Aorta (tissue), 5 donors: Measurements from ENCODE around the gene LUC7L2. TPM values are rescaled to one million over a fixed set of nuclear protein-coding genes. Genes with fewer than 3 reads are reported as not detected.

Experiments used
- ATAC-seq: fragments of 200-7000 bp; cut with Tn5 transposase; one replicate; pipeline ENCODE4 v1.9.1; 2022; ENCODE audit warnings: moderate library complexity; ENCODE audit not compliant: low FRiP score
- DNase-seq, 2 donors: peaks; one replicate each; pipeline ENCODE4 v3.0.0-alpha.2; 2020
- H3K27ac ChIP-seq, 2 donors: one replicate each; pipeline ENCODE4 v1.5.1; 2013; ENCODE audit warnings: low read length in 2 of 2, mild to moderate bottlenecking in 2 of 2, moderate library complexity in 2 of 2, control low read depth in 1 of 2, inconsistent platforms in 1 of 2, low read depth in 1 of 2
- H3K27me3 ChIP-seq, 2 donors: one replicate each; pipeline ENCODE4 v1.6.1; 2013; ENCODE audit warnings: control low read depth in 1 of 2, low read length in 1 of 2, mild to moderate bottlenecking in 1 of 2, moderate library complexity in 1 of 2; ENCODE audit not compliant: insufficient read depth in 2 of 2, control insufficient read depth in 1 of 2
- H3K36me3 ChIP-seq, 2 donors: one replicate each; pipeline ENCODE4 v1.6.1; 2013; ENCODE audit warnings: control low read depth in 1 of 2, low read length in 1 of 2, mild to moderate bottlenecking in 1 of 2; ENCODE audit not compliant: insufficient read depth in 2 of 2, control insufficient read depth in 1 of 2
- H3K4me1 ChIP-seq, 2 donors: one replicate each; pipeline ENCODE4 v1.6.1; 2013; ENCODE audit warnings: low read length in 2 of 2, control low read depth in 1 of 2, mild to moderate bottlenecking in 1 of 2, moderate library complexity in 1 of 2; ENCODE audit not compliant: insufficient read depth in 2 of 2, control insufficient read depth in 1 of 2
- H3K4me3 ChIP-seq, 2 donors: one replicate each; pipeline ENCODE4 v1.5.1; 2013; ENCODE audit warnings: low read length in 2 of 2, control low read depth in 1 of 2, mild to moderate bottlenecking in 1 of 2
- H3K9me3 ChIP-seq: one replicate; pipeline ENCODE4 v1.6.1; 2013; ENCODE audit warnings: mild to moderate bottlenecking, low read length; ENCODE audit not compliant: control insufficient read depth
- WGBS, 2 donors: extraction: QIAGEN DNeasy Blood & Tissue Kit; methylation state at CpG; one replicate each; pipeline ENCODE4 v1.1.7; 2013; 5-methylcytosine and 5-hydroxymethylcytosine counted together
- intact Hi-C, 2 donors: fragments of 100-400 bp; cut with DNase I; formaldehyde crosslinking; loops; one replicate each; pipeline versions ENCODE4 v1.14.2 to v1.15.0; 2022
- polyA plus RNA-seq, 2 donors: library from polyadenylated mRNA; stranded (reverse); fragments of 200-250 nt; gene quantifications; one replicate each; pipeline ENCODE4 v1.2.3, GENCODE V29; 2013
- total RNA-seq, 2 donors: library from RNA; stranded (reverse); fragmentation: NEBNext Ultra II Directional; extraction: Animal tissue kit (Norgen Biotek cat#: 25700); gene quantifications; one replicate each; pipeline ENCODE4 v1.2.1, GENCODE V29; 2021
- donor health status: healthy with polysubstance abuse.
- donor health status: Bipolar disorder and iron deficiency.
- donor health status: DM: no; HTN: no; CAD: no.
- donor health status: DM: no; HTN: no; CAD: no.
- donor health status: DM: yes; HTN: yes; CAD: no.

Gene LUC7L2
- total and polyA plus RNA-seq, 4 donors = 37.4 to 121 (median 91.3) TPM

GRCh38 chr7:139370943-139371313, 11.2 kb downstream of the LUC7L2 start:
- DNase-seq (no peak), ATAC-seq (no peak)
- Histone ChIP-seq H3K27me3 (no peaks in the 10 kb centered on the region), H3K9me3 (no peaks in the 10 kb centered on the region), H3K4me3 (no peak overlapping the region), H3K4me1 (peaks cover 0 to 6% of the 10 kb centered on the region in 2 donors), H3K27ac (no peak overlapping the region), H3K36me3 (no peaks in the 10 kb centered on the region)
- 81% methylated on average over 1 of the region's 1 CpG for WGBS, 2 donors
- intact Hi-C loops = no loop called here

GRCh38 chr7:139374246-139374645, 14.6 kb downstream of the LUC7L2 start:
- H3K4me1 ChIP-seq = peaks cover 0 to 4% of the 10 kb centered on the region in 2 donors
- intact Hi-C loops = no loop called here
- H3K36me3 ChIP-seq = peaks cover 2% of the 10 kb centered on the region in 2 donors
- no peak for DNase-seq
- ATAC-seq = no peak
- H3K9me3 ChIP-seq = no peaks in the 10 kb centered on the region
- H3K4me3 ChIP-seq = peak overlapping the region in 1 of 2 donors; percentile 18
- no peak overlapping the region for H3K27ac ChIP-seq
- no peaks in the 10 kb centered on the region for H3K27me3 ChIP-seq
- 80 to 84% methylated on average over 6 of the region's 6 CpGs for WGBS, 2 donors

- Histone ChIP-seq H3K4me1 (no peaks in the 10 kb centered on the region), H3K9me3 (no peaks in the 10 kb centered on the region), H3K36me3 (peaks cover 2% of the 10 kb centered on the region in 2 donors), H3K27ac (no peak overlapping the region), H3K4me3 (no peak overlapping the region), H3K27me3 (no peaks in the 10 kb centered on the region)
- 91 to 97% methylated on average over 6 of the region's 6 CpGs for WGBS, 2 donors
- DNase-seq (no peak), ATAC-seq (no peak)
- intact Hi-C loops = no loop called here
These were observed 22.7 kb downstream of the LUC7L2 start for GRCh38 chr7:139382439-139382838.

- 92 to 95% methylated on average over 3 of the region's 3 CpGs for WGBS, 2 donors
- H3K9me3 ChIP-seq = no peaks in the 10 kb centered on the region
- no peak for DNase-seq
- no peak for ATAC-seq
- no peak overlapping the region for H3K27ac ChIP-seq
- H3K4me3 ChIP-seq = no peak overlapping the region
- intact Hi-C loops = no loop called here
- H3K27me3 ChIP-seq = no peaks in the 10 kb centered on the region
- H3K4me1 ChIP-seq = no peaks in the 10 kb centered on the region
- peaks cover 0 to 1% of the 10 kb centered on the region in 2 donors for H3K36me3 ChIP-seq
These were observed 24.9 kb downstream of the LUC7L2 start for GRCh38 chr7:139384611-139385010.

GRCh38 chr7:139387594-139387993, 27.9 kb downstream of the LUC7L2 start:
- no peak overlapping the region for H3K4me3 ChIP-seq
- DNase-seq = no peak
- H3K4me1 ChIP-seq = no peaks in the 10 kb centered on the region
- no peaks in the 10 kb centered on the region for H3K27me3 ChIP-seq
- H3K27ac ChIP-seq = no peak overlapping the region
- ATAC-seq = no peak
- H3K36me3 ChIP-seq = peaks cover 1 to 5% of the 10 kb centered on the region in 2 donors
- WGBS, 2 donors = 83 to 89% methylated on average over 5 of the region's 5 CpGs
- no peaks in the 10 kb centered on the region for H3K9me3 ChIP-seq
- intact Hi-C loops = no loop called here

- no peak for DNase-seq
- H3K36me3 ChIP-seq = peaks cover 1 to 8% of the 10 kb centered on the region in 2 donors
- no peak overlapping the region for H3K27ac ChIP-seq
- intact Hi-C loops = no loop called here
- no peak for ATAC-seq
- no peak overlapping the region for H3K4me3 ChIP-seq
- 78 to 86% methylated on average over 3 of the region's 3 CpGs for WGBS, 2 donors
- H3K4me1 ChIP-seq = no peaks in the 10 kb centered on the region
- no peaks in the 10 kb centered on the region for H3K9me3 ChIP-seq
- H3K27me3 ChIP-seq = no peaks in the 10 kb centered on the region
These were observed 29.4 kb downstream of the LUC7L2 start for GRCh38 chr7:139389091-139389490.

- no peak for DNase-seq
- Histone ChIP-seq H3K4me1 (no peaks in the 10 kb centered on the region), H3K27me3 (no peaks in the 10 kb centered on the region), H3K27ac (no peak overlapping the region), H3K9me3 (no peaks in the 10 kb centered on the region), H3K36me3 (peaks cover 1 to 10% of the 10 kb centered on the region in 2 donors), H3K4me3 (no peak overlapping the region)
- ATAC-seq = no peak
- 96 to 99% methylated on average over 2 of the region's 2 CpGs for WGBS, 2 donors
- intact Hi-C loops = no loop called here
These were observed 30.1 kb downstream of the LUC7L2 start for GRCh38 chr7:139389774-139390173.

- H3K27me3 ChIP-seq = no peaks in the 10 kb centered on the region
- 90 to 99% methylated on average over 1 of the region's 1 CpG for WGBS, 2 donors
- peaks cover 0 to 10% of the 10 kb centered on the region in 2 donors for H3K36me3 ChIP-seq
- H3K27ac ChIP-seq = no peak overlapping the region
- no peaks in the 10 kb centered on the region for H3K9me3 ChIP-seq
- H3K4me3 ChIP-seq = no peak overlapping the region
- intact Hi-C loops = no loop called here
- no peaks in the 10 kb centered on the region for H3K4me1 ChIP-seq
- ATAC-seq = no peak
- DNase-seq = no peak
These were observed 34.0 kb downstream of the LUC7L2 start for GRCh38 chr7:139393621-139394211.

GRCh38 chr7:139394540-139394939, 34.8 kb downstream of the LUC7L2 start:
- no peaks in the 10 kb centered on the region for H3K27me3 ChIP-seq
- H3K9me3 ChIP-seq = no peaks in the 10 kb centered on the region
- WGBS, 2 donors = 83 to 91% methylated on average over 3 of the region's 3 CpGs
- peaks cover 0 to 10% of the 10 kb centered on the region in 2 donors for H3K36me3 ChIP-seq
- intact Hi-C loops = no loop called here
- H3K4me3 ChIP-seq = no peak overlapping the region
- DNase-seq (no peak), ATAC-seq (no peak)
- no peak overlapping the region for H3K27ac ChIP-seq
- no peaks in the 10 kb centered on the region for H3K4me1 ChIP-seq
